ENCODE results near the gene PTCSC3. TPM values are rescaled to one million over a fixed set of nuclear protein-coding genes. Genes with fewer than 3 reads are reported as not detected.
A peak's percentile ranks its signal among the peaks of the same experiment; 100 is the strongest.

The PTCSC3 gene
- total RNA-seq (2013; cell fraction: nucleolus; rRNA removed) = not detected in 2 replicates
- not detected in 2 replicates for total RNA-seq (2014; rRNA removed)
- not detected in 2 replicates for total RNA-seq (2014; rRNA removed; fragmentation: Illumina TruSeq; extraction: Trizol)
- not detected in 2 replicates for total RNA-seq (2021)
- polyA plus RNA-seq (2011; ENCODE audit: low read depth) = not detected
- not detected in 2 replicates for polyA plus RNA-seq (2011; rRNA removed)
- polyA plus RNA-seq (2011; cell fraction: cytosol; rRNA removed) = not detected in 2 replicates
- not detected in 2 replicates for polyA plus RNA-seq (2011; cell fraction: nucleus; rRNA removed)
- polyA plus RNA-seq (2012) = not detected in 2 replicates
- polyA plus RNA-seq (2014; fragmentation: Illumina TruSeq; extraction: Trizol) = not detected in 2 replicates
- not detected for polyA plus RNA-seq (2014; fragmentation: Nextera tagmentation; extraction: Ambion mirVana)
- not detected in 2 replicates for polyA plus RNA-seq (2014; rRNA removed)
- polyA plus RNA-seq (2016; fragmentation: Nextera tagmentation; extraction: Ambion mirVana) = not detected
- not detected in 2 replicates for polyA minus RNA-seq (2011; rRNA and poly(A)+ RNA removed)
- not detected in 2 replicates for polyA minus RNA-seq (2011; cell fraction: cytosol; rRNA and poly(A)+ RNA removed)
- not detected in 2 replicates for polyA minus RNA-seq (2011; cell fraction: nucleus; rRNA and poly(A)+ RNA removed)
- Bru-seq, nascent RNA = percentile 1 among the genes with signal in this experiment
- BruChase-seq, experiment 1, labeled RNA remaining after a 6-hour chase = percentile 5 among the genes with signal in this experiment
- BruChase-seq, experiment 2, labeled RNA remaining after a 2-hour chase = percentile 4 among the genes with signal in this experiment
- long read RNA-seq, experiment 1 = 0 reads
- long read RNA-seq, experiment 2 = 0 reads

DNA sequence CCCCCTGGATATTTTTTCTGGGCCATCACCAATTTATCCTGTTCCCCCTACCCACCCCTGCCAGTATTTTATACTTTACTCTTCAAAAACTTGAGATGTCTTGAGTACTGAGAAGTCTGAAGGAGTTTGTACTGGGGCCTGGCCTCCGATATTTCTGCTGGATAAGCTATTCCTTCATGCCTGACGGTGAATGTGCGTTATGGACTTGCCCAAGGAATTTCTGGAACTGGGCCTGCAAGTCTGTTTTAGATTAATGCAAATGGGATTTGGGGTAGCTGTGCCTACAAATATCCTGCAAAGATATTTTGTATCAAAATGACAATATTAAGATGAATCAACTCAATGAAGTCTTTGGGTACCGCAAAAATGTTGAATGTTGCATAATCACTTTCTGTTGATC lies at the start of gene PTCSC3:
Gene PTCSC3, minus strand, starts transcription at position 199 of the 400 bp plus-strand sequence.
- intact Hi-C loops (cut with micrococcal nuclease; ENCODE audit: unreplicated experiment) = no loop called here

More for the DNA sequence above, at the start of gene PTCSC3:
- Histone ChIP-seq H3K9ac (ENCODE audit: control insufficient read depth, insufficient read depth, low read length) (no peak within 1 kb of the TSS), H3K9me3 (replicated peaks; ENCODE audit: control insufficient read depth, insufficient read depth, low read length) (no peaks in the 10 kb centered on the region), H3K4me3 (no peak within 1 kb of the TSS), H3K27ac (ENCODE audit: control insufficient read depth, insufficient read depth) (no peak within 1 kb of the TSS), H3K4me2 (ENCODE audit: control insufficient read depth, insufficient read depth) (no peak within 1 kb of the TSS), H3K36me3 (ENCODE audit: control insufficient read depth in 2 of 2, insufficient read depth in 2 of 2, low read length in 1 of 2) (no peaks in the 10 kb centered on the region), H3K79me2 (ENCODE audit: control insufficient read depth, insufficient read depth, low read length) (no peaks in the 10 kb centered on the region), H3K4me1 (ENCODE audit: control insufficient read depth, insufficient read depth, low read length) (no peaks in the 10 kb centered on the region), H3K27me3 (replicated peaks in 1 of 2; ENCODE audit: control insufficient read depth in 2 of 2, insufficient read depth in 2 of 2, low read length in 1 of 2) (no peaks in the 10 kb centered on the region), H2AFZ (ENCODE audit: control insufficient read depth, low read depth, low read length) (no peak within 1 kb of the TSS), H4K20me1 (ENCODE audit: control insufficient read depth, insufficient read depth) (no peaks in the 10 kb centered on the region)
- ChIA-PET CTCF (no interaction called here), SMC1A (ENCODE audit: uncharacterized antibody, unreplicated experiment) (no interaction called here), RAD21 (ENCODE audit: unreplicated experiment) (no interaction called here), POLR2A (no interaction called here)
- 50% methylated on average over 4 of the region's 4 CpGs for WGBS (ENCODE audit: insufficient coverage, insufficient replicate concordance, low lambda C conversion rate, missing lambda C conversion rate)
- TF ChIP-seq FOXK2 (IDR thresholded peaks at IDR 0.05) (no peak), JUNB (IDR thresholded peaks at IDR 0.05) (no peak), SMC3 (IDR thresholded peaks at IDR 0.05; ENCODE audit: borderline replicate concordance, low read length) (no peak), CBX3 (IDR thresholded peaks at IDR 0.05; ENCODE audit: borderline replicate concordance, low read depth) (no peak), BHLHE40 (IDR thresholded peaks at IDR 0.05; ENCODE audit: borderline replicate concordance in 1 of 2, low read depth in 2 of 2, low read length in 1 of 2) (no peak), JUND (IDR thresholded peaks at IDR 0.05; ENCODE audit: low read depth, low read length) (no peak), SMAD5 (IDR thresholded peaks at IDR 0.05; ENCODE audit: low read depth) (no peak), CREB1 (IDR thresholded peaks at IDR 0.05; ENCODE audit: low read depth) (no peak)
- TF ChIP-seq, protein P1, sequence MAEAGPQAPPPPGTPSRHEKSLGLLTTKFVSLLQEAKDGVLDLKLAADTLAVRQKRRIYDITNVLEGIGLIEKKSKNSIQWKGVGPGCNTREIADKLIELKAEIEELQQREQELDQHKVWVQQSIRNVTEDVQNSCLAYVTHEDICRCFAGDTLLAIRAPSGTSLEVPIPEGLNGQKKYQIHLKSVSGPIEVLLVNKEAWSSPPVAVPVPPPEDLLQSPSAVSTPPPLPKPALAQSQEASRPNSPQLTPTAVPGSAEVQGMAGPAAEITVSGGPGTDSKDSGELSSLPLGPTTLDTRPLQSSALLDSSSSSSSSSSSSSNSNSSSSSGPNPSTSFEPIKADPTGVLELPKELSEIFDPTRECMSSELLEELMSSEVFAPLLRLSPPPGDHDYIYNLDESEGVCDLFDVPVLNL (IDR thresholded peaks at IDR 0.05; ENCODE audit: low read depth, low read length) = no peak
- TF ChIP-seq, protein P2, sequence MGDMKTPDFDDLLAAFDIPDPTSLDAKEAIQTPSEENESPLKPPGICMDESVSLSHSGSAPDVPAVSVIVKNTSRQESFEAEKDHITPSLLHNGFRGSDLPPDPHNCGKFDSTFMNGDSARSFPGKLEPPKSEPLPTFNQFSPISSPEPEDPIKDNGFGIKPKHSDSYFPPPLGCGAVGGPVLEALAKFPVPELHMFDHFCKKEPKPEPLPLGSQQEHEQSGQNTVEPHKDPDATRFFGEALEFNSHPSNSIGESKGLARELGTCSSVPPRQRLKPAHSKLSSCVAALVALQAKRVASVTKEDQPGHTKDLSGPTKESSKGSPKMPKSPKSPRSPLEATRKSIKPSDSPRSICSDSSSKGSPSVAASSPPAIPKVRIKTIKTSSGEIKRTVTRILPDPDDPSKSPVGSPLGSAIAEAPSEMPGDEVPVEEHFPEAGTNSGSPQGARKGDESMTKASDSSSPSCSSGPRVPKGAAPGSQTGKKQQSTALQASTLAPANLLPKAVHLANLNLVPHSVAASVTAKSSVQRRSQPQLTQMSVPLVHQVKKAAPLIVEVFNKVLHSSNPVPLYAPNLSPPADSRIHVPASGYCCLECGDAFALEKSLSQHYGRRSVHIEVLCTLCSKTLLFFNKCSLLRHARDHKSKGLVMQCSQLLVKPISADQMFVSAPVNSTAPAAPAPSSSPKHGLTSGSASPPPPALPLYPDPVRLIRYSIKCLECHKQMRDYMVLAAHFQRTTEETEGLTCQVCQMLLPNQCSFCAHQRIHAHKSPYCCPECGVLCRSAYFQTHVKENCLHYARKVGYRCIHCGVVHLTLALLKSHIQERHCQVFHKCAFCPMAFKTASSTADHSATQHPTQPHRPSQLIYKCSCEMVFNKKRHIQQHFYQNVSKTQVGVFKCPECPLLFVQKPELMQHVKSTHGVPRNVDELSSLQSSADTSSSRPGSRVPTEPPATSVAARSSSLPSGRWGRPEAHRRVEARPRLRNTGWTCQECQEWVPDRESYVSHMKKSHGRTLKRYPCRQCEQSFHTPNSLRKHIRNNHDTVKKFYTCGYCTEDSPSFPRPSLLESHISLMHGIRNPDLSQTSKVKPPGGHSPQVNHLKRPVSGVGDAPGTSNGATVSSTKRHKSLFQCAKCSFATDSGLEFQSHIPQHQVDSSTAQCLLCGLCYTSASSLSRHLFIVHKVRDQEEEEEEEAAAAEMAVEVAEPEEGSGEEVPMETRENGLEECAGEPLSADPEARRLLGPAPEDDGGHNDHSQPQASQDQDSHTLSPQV (IDR thresholded peaks at IDR 0.05) = no peak
- no peak for FAIRE-seq
- BruUV-seq (replicated peaks) = no TSS peak
- ATAC-seq = no peak
- in situ Hi-C loops (cut with MboI) = no loop called here
- DNase-seq (ENCODE audit: low read depth, low spot score) = no peak
